Stimulated activated CD4-positive, alpha-beta T cell treated with anti-CD3 and anti-CD28 coated beads, Interleukin-4, amount 100 ng/mL, for 48 hours (primary cell): ENCODE results near the gene HELZ2.
"Not testable (repeated sequence)": the region's sequence is repeated elsewhere in the genome, so short reads cannot be mapped to it uniquely, and the experiment has no call there.

ENCODE experiments used
- DNase-seq, 2 donors: peaks; one replicate each; pipeline ENCODE4 v3.0.0-alpha.2; 2020; ENCODE audit warnings: low read depth in 2 of 2

HELZ2 gene

GRCh38 chr20:63574156-63574828 lies at the start of gene HELZ2:
Gene HELZ2 (minus strand): TSS chr20:63574239. CDS start chr20:63572385, 1,854 bp downstream.
- peak; percentile 31 to 34 for DNase-seq

DNA sequence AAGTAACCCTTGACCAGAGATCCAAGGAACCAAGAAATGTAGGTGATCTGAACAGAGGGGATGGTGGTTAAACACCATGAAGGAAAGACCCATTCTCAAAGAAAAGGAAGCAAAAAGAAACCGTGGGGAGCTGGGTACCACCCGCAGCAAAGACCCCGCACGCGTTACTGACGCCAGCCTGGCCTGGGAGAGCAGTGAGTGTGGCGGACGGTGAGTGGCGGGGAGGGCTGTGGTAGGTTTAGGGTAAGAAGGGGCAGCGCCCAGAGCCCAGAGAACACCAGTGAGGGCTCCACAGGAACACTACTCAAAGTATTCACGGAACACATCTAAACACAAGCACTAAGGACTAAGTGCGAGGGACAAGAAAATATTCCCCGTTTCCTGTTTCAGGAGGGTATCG lies 48.7 kb upstream of the HELZ2 start:
- no peak for DNase-seq

DNA sequence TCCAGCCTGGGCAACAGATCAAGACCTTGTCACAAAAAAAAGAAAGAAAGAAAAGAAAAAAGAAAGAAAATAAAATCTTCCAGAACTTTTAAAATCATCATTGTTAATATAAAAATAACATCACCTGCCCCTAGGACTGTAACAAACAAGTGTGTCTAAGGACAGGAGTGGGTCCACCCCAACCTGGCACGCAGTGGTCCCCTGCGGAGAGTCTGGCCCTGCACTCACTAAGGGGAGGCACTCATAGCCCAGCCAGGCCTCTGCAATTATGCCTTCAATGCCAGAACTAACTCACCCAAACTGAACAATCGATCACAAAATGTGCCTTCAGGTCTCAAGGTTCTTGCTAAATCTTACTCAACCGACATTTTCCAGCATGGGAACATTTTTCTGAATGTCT lies 48.1 kb upstream of the HELZ2 start:
- no peak for DNase-seq

DNA sequence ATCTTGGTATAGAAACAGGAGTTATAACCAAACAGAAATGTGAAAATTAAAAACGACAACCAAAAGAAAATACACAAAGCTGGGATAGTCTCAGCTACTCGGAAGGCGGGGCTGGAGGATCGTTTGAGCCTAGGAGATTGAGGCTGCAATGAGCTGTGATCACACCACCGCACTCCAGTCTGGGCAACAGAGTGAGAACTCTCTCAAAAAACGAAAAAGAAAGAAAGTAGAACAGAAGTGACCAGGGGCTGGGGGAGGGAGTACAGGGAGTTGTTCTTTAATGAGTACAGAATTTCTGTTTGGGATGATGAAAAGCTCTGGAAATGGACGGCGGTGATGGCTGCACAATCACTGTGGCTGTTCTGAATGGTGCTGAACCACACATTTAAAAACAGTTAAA lies 47.0 kb upstream of the HELZ2 start:
- DNase-seq = no peak

GRCh38 chr20:63619505-63619904 lies 45.5 kb upstream of the HELZ2 start:
- no peak for DNase-seq

DNA sequence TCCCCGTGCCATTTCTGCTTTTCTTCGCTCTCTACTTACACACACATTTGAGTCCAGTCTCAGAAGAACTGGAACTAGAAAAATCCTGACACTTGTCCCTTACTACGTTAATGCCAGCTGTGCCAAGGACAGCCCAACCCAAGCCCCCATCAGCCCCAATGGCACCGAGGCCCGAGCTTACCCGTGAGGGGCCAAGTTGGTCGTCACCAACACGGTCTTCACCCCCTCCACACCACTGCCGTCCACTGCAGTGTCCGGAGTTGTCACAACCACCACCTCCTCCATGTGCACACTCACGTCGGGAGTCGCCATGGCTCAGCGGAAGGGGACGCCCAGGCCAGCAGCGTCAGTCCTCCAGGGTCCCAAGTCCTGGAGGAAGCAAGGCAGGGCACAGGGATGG lies 45.0 kb upstream of the HELZ2 start:
- no peak for DNase-seq

DNA sequence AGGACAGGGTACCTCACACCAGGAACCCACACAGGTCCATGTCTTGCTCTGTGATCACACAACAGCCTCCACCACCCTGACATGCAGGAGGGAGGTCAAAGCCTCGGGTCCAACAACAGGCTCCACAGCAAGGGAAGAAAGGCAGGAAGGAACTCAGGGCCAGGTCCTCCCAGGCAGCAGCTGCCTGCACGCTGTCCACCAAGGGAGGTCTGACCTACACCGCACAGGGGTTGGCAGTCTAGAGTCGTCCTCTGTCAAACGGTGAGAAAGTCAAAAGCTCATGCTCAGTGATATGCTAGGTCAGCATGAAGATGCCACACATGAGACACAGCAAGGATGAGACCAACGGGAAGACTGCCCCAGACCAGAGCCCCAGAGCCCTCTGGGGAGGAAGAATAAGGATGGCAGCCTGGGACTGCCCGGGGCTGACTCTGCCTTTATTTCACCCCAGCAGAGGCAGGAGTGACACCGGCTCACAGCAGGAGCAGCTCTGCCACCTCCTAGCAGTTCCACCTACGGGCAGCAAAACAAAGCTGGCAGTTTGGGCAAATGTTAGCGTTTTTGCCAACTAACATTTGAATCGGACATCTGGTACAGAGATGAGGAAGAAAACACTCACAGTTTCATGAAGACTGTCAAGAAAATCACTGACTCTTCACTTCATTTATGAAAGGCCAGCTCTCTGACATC lies 44.4 kb upstream of the HELZ2 start:
- no peak for DNase-seq

- no peak for DNase-seq
Observed at GRCh38 chr20:63617876-63618265, 43.8 kb upstream of the HELZ2 start.

- no peak for DNase-seq
Observed at GRCh38 chr20:63617092-63617875, 43.2 kb upstream of the HELZ2 start.

DNA sequence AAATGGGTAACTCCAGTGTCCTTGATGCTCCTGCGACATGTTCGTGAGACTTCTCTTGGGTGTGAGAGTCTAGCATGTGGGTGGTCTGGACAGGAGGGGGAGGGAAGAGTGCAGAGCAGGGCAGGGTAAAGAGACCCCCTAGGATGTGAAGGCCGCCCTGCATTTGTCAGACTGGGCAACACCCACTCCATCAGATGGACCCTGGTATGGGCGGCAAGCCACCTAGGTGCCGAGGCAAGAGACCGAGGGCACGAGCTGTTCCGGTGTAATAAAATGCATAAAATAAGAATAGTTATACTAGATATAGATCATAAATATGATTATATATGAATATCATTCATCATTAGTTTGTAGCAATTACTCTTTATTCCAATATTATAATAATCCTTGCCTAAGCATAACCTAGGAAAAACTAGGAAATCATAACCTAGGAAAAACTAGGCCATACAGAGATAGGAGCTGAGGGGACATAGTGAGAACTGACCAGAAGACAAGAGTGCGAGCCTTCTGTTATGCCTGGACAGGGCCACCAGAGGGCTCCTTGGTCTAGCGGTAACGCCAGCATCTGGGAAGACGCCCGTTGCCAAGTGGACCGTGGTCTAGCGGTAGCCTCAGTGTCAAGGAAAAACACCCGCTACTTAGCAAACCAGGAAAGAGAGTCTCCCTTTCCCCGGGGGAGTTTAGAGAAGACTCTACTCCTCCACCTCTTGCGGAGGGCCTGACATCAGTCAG lies 40.0 kb upstream of the HELZ2 start:
- DNase-seq = not testable (repeated sequence)

DNA sequence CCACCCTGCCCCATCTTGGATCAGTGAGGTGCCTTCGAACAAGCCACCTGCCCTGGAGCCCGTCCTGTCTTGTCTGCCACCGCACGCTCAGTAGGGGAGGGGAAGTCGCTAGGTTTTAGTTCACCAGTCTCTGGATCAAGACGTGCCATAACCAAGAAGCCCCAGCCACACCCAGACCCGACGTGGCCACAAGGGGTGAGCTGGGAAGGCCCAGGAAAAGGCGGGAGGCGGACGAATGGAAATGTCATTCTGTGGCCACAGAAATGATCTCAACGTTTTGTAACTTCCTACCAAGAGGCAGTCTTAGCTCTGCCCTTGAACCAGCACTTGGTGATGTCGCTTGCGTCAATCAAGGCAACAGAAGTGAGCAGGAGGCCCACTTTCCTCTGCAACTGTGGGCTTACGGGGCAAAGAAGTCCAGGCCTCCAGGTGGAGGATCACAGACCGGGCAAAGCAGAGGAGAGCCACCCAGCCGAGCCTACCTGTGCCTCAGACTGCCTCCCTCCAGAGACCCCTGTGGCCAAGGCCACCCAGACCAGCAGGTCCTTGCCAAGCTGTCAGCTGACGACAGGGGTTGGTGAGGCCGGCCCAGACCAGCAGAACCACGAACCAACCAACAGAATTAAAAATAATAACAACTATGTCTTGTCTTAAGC lies 38.4 kb upstream of the HELZ2 start:
- no peak for DNase-seq

GRCh38 chr20:63611646-63612045 lies 37.6 kb upstream of the HELZ2 start:
- DNase-seq = no peak

- DNase-seq = no peak
Observed at GRCh38 chr20:63610581-63611435, 36.8 kb upstream of the HELZ2 start.

- DNase-seq = no peak
Observed at GRCh38 chr20:63606686-63607085, 32.6 kb upstream of the HELZ2 start.

DNA sequence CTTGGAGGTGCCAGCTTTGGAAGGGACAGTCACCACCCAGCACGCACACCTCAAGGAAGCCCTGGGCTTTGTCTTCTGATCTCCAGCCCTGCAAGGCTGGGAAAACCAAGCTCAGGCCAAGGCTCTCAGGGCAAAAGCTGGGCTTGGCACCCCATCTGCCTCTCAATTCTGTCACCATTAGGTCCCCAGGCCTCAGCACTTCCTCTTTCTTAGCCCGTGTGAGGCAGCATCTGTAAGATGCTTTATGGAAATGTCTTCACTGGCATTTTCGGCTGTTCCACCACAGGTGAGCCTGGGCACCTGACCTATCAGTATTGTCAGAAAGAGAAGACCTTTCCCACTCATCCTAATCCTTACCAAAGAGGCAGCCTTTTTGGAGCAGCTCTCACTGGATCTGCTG lies 28.3 kb upstream of the HELZ2 start:
- DNase-seq = no peak

GRCh38 chr20:63601679-63602078 lies 27.6 kb upstream of the HELZ2 start:
- DNase-seq = not testable (repeated sequence)

DNA sequence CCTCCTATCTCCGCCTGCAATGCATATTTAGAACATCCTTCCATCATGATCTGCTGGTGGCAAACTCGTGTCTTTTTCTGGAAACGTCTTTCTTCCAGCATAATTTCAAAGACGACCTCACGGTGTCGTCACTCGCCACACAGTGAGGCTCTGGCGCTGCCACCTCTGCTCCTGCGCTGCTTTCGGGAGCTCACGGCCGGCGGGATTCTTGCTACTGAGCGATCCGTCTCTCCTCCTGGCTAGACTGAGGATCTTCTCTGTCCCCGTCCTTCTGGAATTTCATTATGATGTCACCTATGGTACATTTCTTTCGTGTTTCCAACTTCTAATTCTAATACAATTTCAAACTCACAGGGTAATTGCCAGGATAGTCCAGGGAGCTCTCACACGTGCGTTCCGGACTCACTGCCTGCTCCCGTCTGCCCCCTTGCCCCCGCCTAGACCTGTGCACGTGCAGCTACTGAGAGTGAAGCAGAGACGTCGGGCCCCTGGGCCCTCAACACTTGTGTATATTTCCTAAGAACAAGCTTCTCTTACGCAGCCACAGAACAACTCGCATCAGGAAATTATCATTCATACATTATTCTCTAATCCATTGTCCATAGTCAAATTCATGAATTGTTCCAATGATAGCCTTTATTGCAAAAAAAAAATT lies 25.5 kb upstream of the HELZ2 start:
- no peak for DNase-seq

DNA sequence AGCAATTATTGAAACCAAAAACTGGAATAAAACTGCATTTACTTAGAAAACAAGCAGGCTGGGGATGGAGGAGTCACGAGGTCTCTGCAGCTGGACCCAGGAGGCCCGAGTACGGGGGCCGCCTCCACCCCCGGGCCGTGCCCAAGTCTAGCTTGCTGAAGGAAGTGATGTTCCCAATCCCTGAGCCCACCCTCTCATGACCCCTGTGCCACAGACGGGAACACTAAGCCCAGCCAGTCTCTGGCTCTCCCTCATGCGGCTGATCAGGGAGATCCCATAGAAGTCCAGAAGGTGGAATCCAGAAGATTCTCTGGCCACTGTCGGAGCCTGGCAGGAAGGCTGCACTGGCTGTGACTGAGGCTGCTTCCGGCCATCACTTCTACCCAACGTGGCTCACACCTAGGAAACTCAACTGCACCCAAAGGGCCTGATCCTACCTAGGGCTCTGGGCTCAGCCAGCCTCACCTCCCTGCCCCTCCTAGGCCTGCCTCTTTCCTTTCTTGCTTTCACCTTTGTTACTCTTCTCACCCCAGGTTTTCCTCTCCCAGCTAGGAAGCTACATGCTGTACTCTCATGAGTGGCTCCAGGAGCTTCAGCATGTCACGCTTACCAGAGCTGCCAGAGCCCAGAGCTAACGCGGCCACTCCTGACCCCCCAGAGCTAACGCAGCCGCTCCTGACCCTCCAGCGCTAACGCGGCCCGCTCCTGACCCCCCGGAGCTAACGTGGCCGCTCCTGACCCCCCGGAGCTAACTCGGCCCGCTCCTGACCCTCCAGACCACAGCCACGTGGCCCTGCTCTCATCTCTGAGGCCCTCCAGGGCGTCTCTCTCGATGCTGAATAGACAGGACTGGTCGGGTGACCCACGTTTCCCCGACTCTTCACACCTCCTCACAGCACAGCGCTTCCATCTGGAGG lies 24.7 kb upstream of the HELZ2 start:
- DNase-seq = no peak
